IMR-90 (cell line): Measurements from ENCODE around the gene ANTXR1. TPM values are rescaled to one million over a fixed set of nuclear protein-coding genes. Genes with fewer than 3 reads are reported as not detected.

Source experiments
- ATAC-seq: fragments of 200-7000 bp; cut with Tn5 transposase; 2 replicates; pipeline ENCODE4 v1.9.1; 2020; ENCODE audit warnings: low read depth, mild to moderate bottlenecking, moderate library complexity
- BruUV-seq: library from RNA; stranded (reverse); fragments of 400-500 nt; replicated peaks from 2 replicates; lab custom pipeline; 2021; lab: Mats Ljungman, UMichigan
- CTCF ChIA-PET: fragments of 300-600 bp; formaldehyde crosslinking; extraction: SDS; loops from one replicate; lab custom pipeline; 2021; ENCODE audit warnings: antibody characterized with exemption; lab: Yijun Ruan, JAX
- POLR2A ChIA-PET: fragments of 300-600 bp; sonication (Branson Sonifier 250); formaldehyde crosslinking; loops from one replicate; lab custom pipeline; 2022; ENCODE audit warnings: antibody characterized with exemption; ENCODE audit not compliant: unreplicated experiment; lab: Charles Lee
- DNase-seq: peaks from one replicate; pipeline ENCODE4 v3.0.0; 2013
- H2AFZ ChIP-seq: replicated peaks from 2 replicates; pipeline ENCODE3; 2013; ENCODE audit warnings: low read length, mild to moderate bottlenecking; ENCODE audit not compliant: poor library complexity
- H2AK5ac ChIP-seq: 2 replicates; pipeline ENCODE4 v1.6.1; 2013; ENCODE audit warnings: low read depth, low read length, inconsistent platforms
- H2AK9ac ChIP-seq: replicated peaks from 2 replicates; pipeline ENCODE3; 2013; ENCODE audit warnings: mild to moderate bottlenecking, low read depth, low read length, moderate library complexity; ENCODE audit not compliant: poor library complexity
- H2BK120ac ChIP-seq: 2 replicates; pipeline ENCODE4 v1.6.1; 2013; ENCODE audit warnings: low read depth, low read length, inconsistent platforms
- H2BK15ac ChIP-seq: 3 replicates; pipeline ENCODE4 v1.6.1; 2013; ENCODE audit warnings: low read depth, low read length, inconsistent platforms
- H2BK20ac ChIP-seq: 2 replicates; pipeline ENCODE4 v1.6.1; 2013; ENCODE audit warnings: low read depth, mild to moderate bottlenecking, inconsistent platforms, low read length, moderate library complexity
- H2BK5ac ChIP-seq: 2 replicates; pipeline ENCODE4 v1.6.1; 2013; ENCODE audit warnings: mild to moderate bottlenecking, low read depth, low read length, inconsistent platforms; ENCODE audit not compliant: poor library complexity, severe bottlenecking
- H3K14ac ChIP-seq: replicated peaks from 2 replicates; pipeline ENCODE4 v1.6.1; 2013; ENCODE audit warnings: low read depth, low read length, inconsistent platforms
- H3K18ac ChIP-seq: 2 replicates; pipeline ENCODE4 v1.6.1; 2013; ENCODE audit warnings: low read depth, low read length, control low read depth
- H3K23ac ChIP-seq: 2 replicates; pipeline ENCODE4 v1.6.1; 2013; ENCODE audit warnings: low read depth, low read length, inconsistent platforms
- H3K27ac ChIP-seq: 2 replicates; pipeline ENCODE4 v1.5.1; 2013; ENCODE audit warnings: mild to moderate bottlenecking, control low read depth, low read length; ENCODE audit not compliant: insufficient read depth
- H3K27me3 ChIP-seq: 2 replicates; pipeline ENCODE4 v1.6.1; 2013; ENCODE audit warnings: low read length; ENCODE audit not compliant: control insufficient read depth, insufficient read depth
- H3K36me3 ChIP-seq: 2 replicates; pipeline ENCODE4 v1.6.1; 2013; ENCODE audit warnings: low read length, mixed read lengths; ENCODE audit not compliant: control insufficient read depth, insufficient read depth
- H3K4ac ChIP-seq: 2 replicates; pipeline ENCODE4 v1.6.1; 2013; ENCODE audit warnings: low read depth, low read length, inconsistent platforms
- H3K4me1 ChIP-seq: 2 replicates; pipeline ENCODE4 v1.6.1; 2013; ENCODE audit warnings: low read length, mixed read lengths; ENCODE audit not compliant: control insufficient read depth, insufficient read depth
- H3K4me2 ChIP-seq: 2 replicates; pipeline ENCODE4 v1.6.1; 2013; ENCODE audit warnings: low read depth, mild to moderate bottlenecking, control low read depth, low read length, moderate library complexity
- H3K4me3 ChIP-seq: 2 replicates; pipeline ENCODE4 v1.5.1; 2013; ENCODE audit warnings: low read depth, mild to moderate bottlenecking, control low read depth, low read length, moderate library complexity; ENCODE audit not compliant: insufficient read depth
- H3K56ac ChIP-seq: 2 replicates; pipeline ENCODE4 v1.6.1; 2013; ENCODE audit warnings: low read length, inconsistent platforms; ENCODE audit not compliant: insufficient read depth; ENCODE audit errors: extremely low read depth
- H3K79me1 ChIP-seq, 2 experiments: 2 replicates each; pipeline ENCODE4 v1.6.1; 2013; ENCODE audit warnings: low read length in 2 of 2, inconsistent platforms in 1 of 2, low read depth in 1 of 2
- H3K9ac ChIP-seq: 2 replicates; pipeline ENCODE4 v1.6.1; 2013; ENCODE audit warnings: low read depth, low read length, control low read depth
- H3K9me1 ChIP-seq: 2 replicates; pipeline ENCODE4 v1.6.1; 2013; ENCODE audit warnings: low read length, inconsistent platforms; ENCODE audit not compliant: insufficient read depth
- H3K9me3 ChIP-seq: 2 replicates; pipeline ENCODE4 v1.6.1; 2013; ENCODE audit warnings: low read length; ENCODE audit not compliant: control insufficient read depth, insufficient read depth
- H4K20me1 ChIP-seq: 2 replicates; pipeline ENCODE4 v1.6.1; 2013; ENCODE audit warnings: low read length, inconsistent platforms; ENCODE audit not compliant: insufficient read depth
- H4K5ac ChIP-seq: 2 replicates; pipeline ENCODE4 v1.6.1; 2013; ENCODE audit warnings: mild to moderate bottlenecking, low read depth, low read length, control low read depth
- H4K8ac ChIP-seq, 2 experiments: 2 replicates each; pipeline ENCODE4 v1.6.1; 2013; ENCODE audit warnings: low read depth in 2 of 2, low read length in 2 of 2, control low read depth in 1 of 2, inconsistent platforms in 1 of 2
- H4K91ac ChIP-seq: 2 replicates; pipeline ENCODE4 v1.6.1; 2013; ENCODE audit warnings: low read depth, low read length, inconsistent platforms; ENCODE audit not compliant: insufficient read depth
- BHLHE40 ChIP-seq: fragments of 150-350 bp; IDR thresholded peaks from 2 replicates; pipeline ENCODE4 v1.6.1; 2016; ENCODE audit warnings: mild to moderate bottlenecking, low read depth, low read length
- CEBPB ChIP-seq: IDR thresholded peaks from 2 replicates; pipeline ENCODE4 v1.6.1; 2012; ENCODE audit warnings: low read depth, low read length, improper control_type of control experiment
- CHD1 ChIP-seq: IDR thresholded peaks from 2 replicates; pipeline ENCODE4 v1.6.1; 2012; ENCODE audit warnings: low read depth, low read length, improper control_type of control experiment
- CTCF ChIP-seq: conservative IDR thresholded peaks from 2 replicates; pipeline ENCODE4 v1.5.1; 2012; ENCODE audit warnings: mild to moderate bottlenecking, low read depth, low read length, improper control_type of control experiment
- ELK1 ChIP-seq: fragments of 150-350 bp; IDR thresholded peaks from 2 replicates; pipeline ENCODE4 v1.6.1; 2016; ENCODE audit warnings: low read depth, mild to moderate bottlenecking, low read length, moderate library complexity, borderline replicate concordance
- FOS ChIP-seq: fragments of 150-350 bp; IDR thresholded peaks from 2 replicates; pipeline ENCODE4 v1.6.1; 2016; ENCODE audit warnings: low read depth, low read length
- MAFK ChIP-seq: IDR thresholded peaks from 2 replicates; pipeline ENCODE4 v1.6.1; 2012; ENCODE audit warnings: low read depth, low read length, improper control_type of control experiment
- MAZ ChIP-seq: IDR thresholded peaks from 2 replicates; pipeline ENCODE4 v1.6.1; 2012; ENCODE audit warnings: low read depth, mild to moderate bottlenecking, low read length, improper control_type of control experiment, moderate library complexity, borderline replicate concordance
- MXI1 ChIP-seq: IDR thresholded peaks from 2 replicates; pipeline ENCODE4 v1.6.1; 2012; ENCODE audit warnings: low read depth, mild to moderate bottlenecking, low read length, moderate library complexity, borderline replicate concordance
- NFE2L2 ChIP-seq: fragments of 150-350 bp; IDR thresholded peaks from 2 replicates; pipeline ENCODE4 v1.6.1; 2016; ENCODE audit warnings: low read depth, mild to moderate bottlenecking, low read length
- POLR2A ChIP-seq: IDR thresholded peaks from 2 replicates; pipeline ENCODE4 v1.6.1; 2012; ENCODE audit warnings: mild to moderate bottlenecking, low read depth, low read length
- RAD21 ChIP-seq: IDR thresholded peaks from 2 replicates; pipeline ENCODE4 v1.6.1; 2012; ENCODE audit warnings: low read length, improper control_type of control experiment
- RFX5 ChIP-seq: IDR thresholded peaks from 2 replicates; pipeline ENCODE4 v1.8.0; 2012; ENCODE audit warnings: low read depth, mild to moderate bottlenecking, low read length, moderate library complexity
- SMC3 ChIP-seq: fragments of 150-350 bp; IDR thresholded peaks from 2 replicates; pipeline ENCODE4 v1.6.1; 2016; ENCODE audit warnings: low read depth, mild to moderate bottlenecking, antibody characterized with exemption, low read length, moderate library complexity
- WGBS, 2 experiments: methylation state at CpG; one replicate each; pipeline versions ENCODE4 v1.1.5 to v1.1.7; 2013; ENCODE audit warnings: missing lambda C conversion rate in 2 of 2; ENCODE audit not compliant: insufficient read length in 1 of 2; ENCODE audit errors: extremely low coverage in 2 of 2; 5-methylcytosine and 5-hydroxymethylcytosine counted together
- dilution Hi-C: fragments of 300-500 bp; cut with HindIII; formaldehyde crosslinking; loops from one replicate; pipeline ENCODE4 v1.14.3; 2018; ENCODE audit warnings: low sequenced_read_pairs; ENCODE audit not compliant: unreplicated experiment
- in situ Hi-C: fragments of 300-500 bp; cut with MboI; formaldehyde crosslinking; loops from 3 replicates; pipeline ENCODE4 v1.14.3; 2019; ENCODE audit warnings: low sequenced_read_pairs, inconsistent platforms, mixed read lengths
- intact Hi-C: fragments of 100-400 bp; cut with micrococcal nuclease; formaldehyde crosslinking; loops from 2 replicates; pipeline ENCODE4 v1.10.0; 2022
- polyA plus RNA-seq, 3 experiments: library from polyadenylated mRNA; depleted of rRNA; stranded (reverse); fragments of >200 nt; gene quantifications; 2 replicates each; pipeline ENCODE4 v1.2.3, GENCODE V29; 2012; ENCODE audit warnings: low replicate concordance in 1 of 3
- total RNA-seq: library from RNA; depleted of rRNA; stranded (reverse); fragments of >200 nt; gene quantifications from 2 replicates; pipeline ENCODE4 v1.2.3, GENCODE V29; 2012

Gene ANTXR1
- total and polyA plus RNA-seq, 2 of the 4 experiments (the other 2 are of a cell fraction): 27.2 to 36.9 TPM

GRCh38 chr2:69147841-69148533, 135.0 kb downstream of the ANTXR1 start:
- BruUV-seq: no TSS peak

More at GRCh38 chr2:69147841-69148533, 135.0 kb downstream of the ANTXR1 start:
- Histone ChIP-seq H3K4me2 (no peak overlapping the region), H3K56ac (no peak overlapping the region), H2BK5ac (no peak overlapping the region), H2BK120ac (0 out of 2 replicates have a peak overlapping the region, but pooled peaks have one; percentile 7), H4K8ac (no peak overlapping the region; a peak in 1 of 4 replicates), H3K4me3 (no peak overlapping the region), H3K27ac (no peak overlapping the region), H3K4me1 (peaks cover 20% of the 10 kb centered on the region), H3K36me3 (peaks cover 46% of the 10 kb centered on the region), H4K5ac (no peak overlapping the region), H4K20me1 (no peaks in the 10 kb centered on the region), H3K9me3 (no peaks in the 10 kb centered on the region), H2AK5ac (no peak overlapping the region; the same call in 1 of the 2 replicates), H2BK15ac (no peak overlapping the region), H3K14ac (no peak overlapping the region), H2AK9ac (no peak overlapping the region), H3K27me3 (no peaks in the 10 kb centered on the region), H3K79me1 (peaks cover 3 to 19% of the 10 kb centered on the region in 2 experiments; a peak in 2 of 4 replicates), H2AFZ (no peak overlapping the region), H3K4ac (no peak overlapping the region; the same call in 1 of the 2 replicates), H2BK20ac (no peak overlapping the region), H3K9me1 (peaks cover 23% of the 10 kb centered on the region), H3K23ac (no peak overlapping the region), H4K91ac (0 out of 2 replicates have a peak overlapping the region, but pooled peaks have one; percentile 6), H3K18ac (no peak overlapping the region), H3K9ac (no peak overlapping the region)
- intact Hi-C loops (no loop called here), in situ Hi-C loops (no loop called here), dilution Hi-C loops (no loop called here)
- no peak for TF ChIP-seq BHLHE40
- no peak for TF ChIP-seq MAZ
- TF ChIP-seq RAD21: no peak
- TF ChIP-seq CEBPB: no peak
- no peak for TF ChIP-seq NFE2L2
- TF ChIP-seq MXI1: no peak
- TF ChIP-seq FOS: no peak
- no peak for TF ChIP-seq SMC3
- no peak for TF ChIP-seq ELK1
- no peak for TF ChIP-seq CHD1
- TF ChIP-seq POLR2A: no peak
- no peak for TF ChIP-seq CTCF
- TF ChIP-seq RFX5: no peak
- TF ChIP-seq MAFK: no peak
- ChIA-PET POLR2A (no interaction called here), CTCF (no interaction called here)
- ATAC-seq (no peak), DNase-seq (no peak)
- 77% methylated on average over 9 of the region's 13 CpGs; no CpG with 5 or more reads in 1 of the 2 experiments for WGBS, 2 experiments
